ENCODE data around the gene E2F1.

Gene E2F1

DNA sequence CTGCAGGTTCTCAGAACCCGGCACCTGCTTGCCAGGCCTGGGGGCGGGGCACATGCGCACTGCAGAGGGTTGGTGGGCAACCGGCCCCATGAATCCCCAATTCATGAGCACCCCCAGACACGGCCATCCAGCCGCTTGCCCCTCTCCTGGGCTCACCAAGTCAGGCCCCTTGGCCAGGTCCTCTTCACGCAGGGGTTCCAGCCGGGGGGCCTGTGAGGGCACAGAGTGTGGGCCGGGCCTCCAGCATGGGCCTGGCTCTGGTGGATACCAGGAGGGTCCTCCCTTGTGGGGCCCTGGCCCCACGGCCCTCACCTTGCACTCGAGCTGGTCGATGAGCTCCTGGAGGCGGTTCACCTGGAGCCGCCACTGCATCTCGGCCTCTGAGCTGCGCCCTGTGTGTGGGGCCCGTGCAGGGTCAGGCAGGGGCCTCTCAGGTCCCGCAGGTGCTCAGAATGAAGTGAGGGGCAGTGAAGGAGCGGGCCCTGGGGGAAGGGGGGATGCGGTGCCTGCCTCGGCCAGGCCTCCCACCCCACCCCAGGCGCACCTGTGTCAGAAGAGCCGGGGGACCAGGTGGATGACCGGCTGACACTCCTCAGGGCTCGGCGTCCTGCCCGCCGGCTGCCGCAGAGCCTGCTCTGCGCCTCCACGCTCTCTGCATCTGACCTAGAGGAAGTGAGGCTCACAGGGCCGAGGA is 26.7 kb downstream of the E2F1 start:
- no peak for FAIRE-seq

DNA sequence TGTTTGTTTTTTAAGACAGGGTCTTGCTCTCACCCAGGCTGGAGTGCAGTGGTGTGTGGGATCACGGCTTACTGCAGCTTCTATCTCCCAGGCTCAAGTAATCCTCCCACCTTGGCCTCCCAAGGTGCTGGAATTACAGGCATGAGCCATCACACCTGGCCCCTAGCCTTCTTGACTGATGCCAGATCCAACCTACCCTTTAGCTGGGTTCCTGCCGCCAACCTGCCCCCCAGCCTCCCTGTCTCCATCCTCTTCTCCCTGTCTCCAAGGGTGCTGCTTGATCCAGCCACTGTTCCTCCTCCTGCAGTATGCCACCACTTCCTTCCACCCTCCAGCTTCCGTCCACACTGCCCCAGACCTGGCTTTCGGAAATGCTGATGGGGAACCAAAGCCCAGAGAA is 27.3 kb downstream of the E2F1 start:
- no peak for FAIRE-seq

More for the DNA sequence above, 26.7 kb downstream of the E2F1 start:
- no peak for DNase-seq (ENCODE audit: insufficient read length, low spot score)

DNA sequence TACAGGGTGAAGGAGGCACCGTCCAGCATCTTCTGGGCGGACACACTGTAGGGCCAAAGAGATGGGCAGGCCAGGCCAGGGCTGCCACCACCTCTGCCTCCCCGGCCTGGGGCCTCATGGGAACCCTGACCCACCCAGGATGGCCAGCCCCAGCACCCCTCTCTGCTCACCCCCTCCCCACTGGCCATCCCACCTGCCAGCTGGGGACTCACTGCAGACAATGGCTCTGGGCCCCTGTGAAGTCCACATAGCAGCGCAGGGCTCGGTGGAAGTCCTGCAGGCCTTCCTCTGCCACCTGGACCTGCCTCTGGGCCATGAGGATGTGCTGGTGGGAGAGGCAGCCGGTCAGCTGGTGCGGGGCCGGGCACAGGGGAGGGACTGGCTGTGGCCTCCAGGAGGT is 27.7 kb downstream of the E2F1 start:
- FAIRE-seq: no peak
- no peak for DNase-seq (ENCODE audit: insufficient read length, low spot score)

More for the DNA sequence above, 27.3 kb downstream of the E2F1 start:
- no peak for DNase-seq (ENCODE audit: insufficient read length, low spot score)

DNA sequence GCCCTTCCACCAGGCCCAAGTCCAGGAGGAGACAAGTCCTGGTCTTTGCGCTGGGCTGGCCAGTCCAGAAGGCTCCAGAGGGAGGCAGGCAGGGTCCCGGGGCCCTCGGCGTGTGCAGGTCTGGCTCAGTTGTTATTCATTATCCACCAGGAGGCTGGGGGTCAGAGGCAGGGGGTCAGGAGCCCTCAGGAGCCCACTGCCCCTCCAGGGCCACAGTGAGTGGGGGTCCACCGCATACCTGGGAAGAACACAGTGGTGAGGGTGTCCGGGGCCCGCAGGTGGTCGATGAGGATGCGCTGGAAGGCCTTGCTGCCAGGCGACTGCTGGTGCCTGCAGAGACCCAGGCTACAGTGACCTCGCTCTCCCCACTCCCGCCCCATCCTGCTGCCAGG is 28.5 kb downstream of the E2F1 start:
- no peak for FAIRE-seq
- no peak for DNase-seq (ENCODE audit: insufficient read length, low spot score)

GRCh38 chr20:33656783-33657703 is 29.1 kb downstream of the E2F1 start:
- DNase-seq (ENCODE audit: insufficient read length, low spot score): no peak

DNA sequence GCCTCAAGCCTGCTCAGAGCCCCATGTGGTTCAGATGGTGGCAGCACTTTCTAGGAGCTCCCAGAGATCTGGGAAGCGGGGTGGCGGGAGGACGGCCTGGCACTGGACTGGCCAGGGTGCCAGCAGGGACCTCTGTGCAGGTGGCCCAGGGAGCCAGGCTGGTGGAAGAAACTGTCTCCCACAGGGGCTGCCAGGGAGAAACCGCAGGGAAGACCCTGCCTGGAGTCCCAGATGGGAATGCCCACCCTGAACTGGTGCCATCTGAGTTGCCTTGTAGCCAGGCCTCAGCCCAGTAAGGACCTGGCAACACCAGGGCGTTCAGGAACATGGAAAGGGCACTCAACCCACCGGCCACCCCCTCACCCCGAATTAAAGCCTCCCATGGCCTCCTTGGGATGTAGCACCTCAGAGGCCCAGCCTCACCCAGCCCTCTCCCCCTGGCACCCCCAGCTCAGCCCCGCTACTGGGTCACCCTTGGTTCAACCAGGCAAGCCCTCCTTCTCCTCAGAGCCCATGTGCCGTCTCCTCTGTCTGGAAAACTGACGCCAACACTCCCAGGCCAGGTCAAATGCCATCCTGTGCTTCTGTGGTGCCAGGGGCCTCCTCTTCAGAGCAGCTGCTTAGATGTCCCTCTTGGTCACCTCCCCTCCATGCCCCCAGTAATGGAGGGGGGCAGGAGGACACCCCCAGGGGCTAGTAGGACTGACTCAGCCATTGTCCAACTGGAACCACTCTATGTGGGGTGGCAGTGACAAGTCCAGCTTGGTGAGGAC is 30.0 kb downstream of the E2F1 start:
- DNase-seq (ENCODE audit: insufficient read length, low spot score) (no peak), FAIRE-seq (no peak)

More at GRCh38 chr20:33656783-33657703, 29.1 kb downstream of the E2F1 start:
- no peak for FAIRE-seq

- FAIRE-seq: no peak
Measured at GRCh38 chr20:33655164-33655563, 31.0 kb downstream of the E2F1 start.

GRCh38 chr20:33654680-33655161 is 31.5 kb downstream of the E2F1 start:
- no peak for DNase-seq (ENCODE audit: insufficient read length, low spot score)
- no peak for FAIRE-seq

More at GRCh38 chr20:33655164-33655563, 31.0 kb downstream of the E2F1 start:
- DNase-seq (ENCODE audit: insufficient read length, low spot score): no peak

DNA sequence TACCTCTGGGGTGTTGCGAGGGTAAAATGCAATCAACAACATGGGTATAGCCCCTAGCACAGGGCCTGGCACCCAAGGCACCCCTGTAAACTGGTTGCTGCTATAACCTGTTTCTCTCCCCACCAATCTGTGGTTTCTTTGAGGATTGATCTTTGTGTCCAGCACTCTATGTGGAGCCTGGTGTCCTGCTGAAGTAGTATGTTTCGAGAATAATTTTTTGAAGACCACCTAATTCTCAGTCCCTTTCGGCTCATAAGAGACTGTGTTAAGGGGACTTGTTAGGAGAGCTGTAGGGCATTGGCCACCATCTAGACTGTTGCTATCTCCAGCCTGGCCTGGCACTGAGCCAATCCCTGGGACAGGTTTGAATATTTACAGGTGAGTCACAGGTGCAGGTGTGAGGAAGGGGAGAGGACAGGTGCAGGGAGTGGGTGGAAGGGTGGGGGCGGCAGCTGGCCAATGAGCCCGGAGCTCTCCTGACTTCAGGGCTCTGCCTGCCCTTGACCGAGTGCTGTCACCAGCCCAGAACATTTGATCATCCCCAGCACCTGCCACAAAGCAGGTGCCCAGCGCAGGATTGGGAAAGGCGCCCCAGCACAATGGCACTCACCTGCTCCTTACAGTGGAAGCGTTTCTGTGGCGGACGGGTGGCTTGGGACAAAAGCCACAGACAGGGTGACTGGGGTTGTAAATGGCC is 32.1 kb downstream of the E2F1 start:
- FAIRE-seq: no peak

DNA sequence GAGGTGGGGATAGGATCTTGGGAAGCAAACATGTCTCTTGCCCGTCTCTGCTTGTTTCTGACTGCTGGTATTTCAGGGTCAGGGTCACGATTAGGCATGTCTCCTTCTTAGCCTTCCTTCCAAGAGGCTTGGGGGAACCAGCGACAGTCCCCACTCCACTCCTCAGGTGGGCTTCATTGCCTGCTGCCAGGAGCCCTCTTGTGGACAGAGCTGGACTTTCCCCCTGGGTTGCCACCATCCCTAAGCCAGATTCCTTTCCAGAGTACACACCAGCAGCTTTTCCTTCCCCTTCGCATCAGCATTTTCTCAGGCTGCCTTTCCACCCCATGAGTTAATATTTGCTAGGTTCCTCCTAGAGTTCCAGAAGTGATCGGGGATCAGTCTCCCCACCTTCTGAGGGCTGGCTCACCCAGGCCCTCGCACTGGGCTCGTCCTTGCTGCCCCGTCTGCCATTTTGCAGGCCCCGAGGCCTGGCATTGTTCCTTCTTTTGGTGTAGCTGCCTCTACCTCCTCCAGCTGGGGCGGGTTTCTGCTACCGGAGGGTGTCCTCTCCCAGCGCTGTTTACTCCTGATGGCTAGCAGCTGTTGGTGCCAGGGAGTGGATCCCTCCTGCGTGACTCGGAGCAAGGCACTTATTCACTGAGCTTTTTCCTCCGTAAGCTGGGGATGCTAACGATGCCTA is 32.8 kb downstream of the E2F1 start:
- peak; percentile 89 for DNase-seq (ENCODE audit: insufficient read length, low spot score)
- FAIRE-seq: peak; percentile 66

More for the DNA sequence above, 32.1 kb downstream of the E2F1 start:
- no peak for DNase-seq (ENCODE audit: insufficient read length, low spot score)

- FAIRE-seq (no peak), DNase-seq (ENCODE audit: insufficient read length, low spot score) (no peak)
Measured at GRCh38 chr20:33651562-33652048, 34.6 kb downstream of the E2F1 start.

GRCh38 chr20:33650753-33651561 is 35.2 kb downstream of the E2F1 start:
- DNase-seq (ENCODE audit: insufficient read length, low spot score) (no peak), FAIRE-seq (no peak)

DNA sequence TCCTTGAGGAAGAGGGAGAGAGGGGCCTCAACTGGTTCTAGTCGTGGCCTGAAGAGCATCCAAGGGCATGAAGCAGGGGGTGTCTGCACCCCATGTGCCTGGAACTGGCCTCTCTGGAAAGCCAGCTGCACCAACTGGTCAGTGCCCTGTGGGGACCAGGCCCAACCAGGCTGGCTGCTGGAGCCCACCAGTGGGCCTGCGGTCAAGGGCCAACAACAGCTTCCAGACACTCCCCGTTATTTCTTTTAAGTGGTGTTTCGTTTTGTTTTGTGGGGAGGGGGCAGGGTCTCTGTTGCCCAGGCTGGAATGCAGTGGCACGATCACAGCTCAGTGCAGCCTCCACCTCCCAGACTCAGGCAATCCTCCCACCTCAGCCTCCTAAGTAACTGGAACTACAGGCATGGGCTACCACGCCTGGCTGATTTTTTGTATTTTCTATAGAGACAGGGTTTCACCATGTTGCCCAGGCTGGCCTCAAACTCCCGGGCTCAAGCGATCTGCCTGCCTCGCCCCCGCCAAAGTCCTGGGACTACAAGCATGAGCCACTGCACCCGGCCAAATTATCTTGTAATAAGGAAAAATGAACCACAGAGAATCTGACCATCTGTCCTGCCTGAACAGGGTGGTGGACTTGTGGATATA is 36.0 kb downstream of the E2F1 start:
- FAIRE-seq: no peak
- no peak for DNase-seq (ENCODE audit: insufficient read length, low spot score)

GRCh38 chr20:33649201-33649681 is 36.9 kb downstream of the E2F1 start:
- DNase-seq (ENCODE audit: insufficient read length, low spot score): no peak
- FAIRE-seq: no peak

GRCh38 chr20:33648396-33649004 is 37.7 kb downstream of the E2F1 start:
- FAIRE-seq (no peak), DNase-seq (ENCODE audit: insufficient read length, low spot score) (no peak)

GRCh38 chr20:33647603-33648395 is 38.4 kb downstream of the E2F1 start:
- DNase-seq (ENCODE audit: insufficient read length, low spot score): no peak
- no peak for FAIRE-seq
